GM12878 (cell line): ENCODE data around the gene REN.

Experiments
- BRCA1 ChIP-seq: IDR thresholded peaks from 2 replicates; pipeline ENCODE4 v1.6.1; 2011; ENCODE audit warnings: low read depth, low read length, improper control_type of control experiment
- CTCF ChIP-seq, 3 experiments: IDR thresholded peaks in 2 of 3; conservative IDR thresholded peaks in 1 of 3; 2 replicates each; pipeline ENCODE4 v1.5.1; 2011; ENCODE audit warnings: low read depth in 3 of 3, low read length in 3 of 3, mild to moderate bottlenecking in 3 of 3, control low read depth in 2 of 3, moderate library complexity in 2 of 3, inconsistent platforms in 1 of 3, mixed read lengths in 1 of 3; ENCODE audit not compliant: control insufficient read depth in 2 of 3, insufficient read depth in 1 of 3; ENCODE audit errors: extremely low read depth in 1 of 3

GRCh38 chr1:204125759-204126351 is 40.3 kb downstream of the REN start:
- TF ChIP-seq BRCA1 (no peak), CTCF (IDR thresholded peaks at IDR 0.05 in 2 of 3, conservative IDR thresholded peaks at IDR 0.05 in 1 of 3; ENCODE audit: control insufficient read depth in 2 of 3, extremely low read depth in 1 of 3, insufficient read depth in 1 of 3, low read depth in 3 of 3, low read length in 3 of 3) (no peak)
